HPDE6-E6E7 (cell line): Measurements from ENCODE around the gene TEX36.
A peak's percentile ranks its signal among the peaks of the same experiment; 100 is the strongest.
"Not testable (repeated sequence)": the region's sequence is repeated elsewhere in the genome, so short reads cannot be mapped to it uniquely, and the experiment has no call there.

ENCODE experiments used
- DNase-seq: peaks from one replicate; pipeline ENCODE4 v3.0.0; 2011; ENCODE audit warnings: missing footprints; ENCODE audit errors: extremely low spot score

TEX36 gene

DNA sequence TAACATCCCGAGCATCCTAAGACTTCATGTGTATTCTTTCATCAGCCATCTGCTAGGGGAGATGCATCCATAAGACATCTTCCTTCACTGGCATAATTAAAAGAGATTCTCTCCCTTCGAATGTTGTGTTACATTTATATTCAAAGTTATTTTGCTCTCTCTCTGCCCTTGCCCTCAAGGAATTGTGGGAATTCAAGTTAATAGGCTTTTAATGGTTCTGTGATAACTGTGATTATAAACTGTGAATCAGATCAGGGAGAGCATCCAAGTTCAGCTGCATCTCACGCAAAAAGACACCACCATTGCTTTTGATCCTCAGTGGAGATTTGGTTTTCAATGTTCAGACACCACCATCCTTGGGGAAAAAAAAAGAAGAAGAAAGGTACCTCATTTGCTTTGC, 9.2 kb upstream of the TEX36 start:
- no peak for DNase-seq

DNA sequence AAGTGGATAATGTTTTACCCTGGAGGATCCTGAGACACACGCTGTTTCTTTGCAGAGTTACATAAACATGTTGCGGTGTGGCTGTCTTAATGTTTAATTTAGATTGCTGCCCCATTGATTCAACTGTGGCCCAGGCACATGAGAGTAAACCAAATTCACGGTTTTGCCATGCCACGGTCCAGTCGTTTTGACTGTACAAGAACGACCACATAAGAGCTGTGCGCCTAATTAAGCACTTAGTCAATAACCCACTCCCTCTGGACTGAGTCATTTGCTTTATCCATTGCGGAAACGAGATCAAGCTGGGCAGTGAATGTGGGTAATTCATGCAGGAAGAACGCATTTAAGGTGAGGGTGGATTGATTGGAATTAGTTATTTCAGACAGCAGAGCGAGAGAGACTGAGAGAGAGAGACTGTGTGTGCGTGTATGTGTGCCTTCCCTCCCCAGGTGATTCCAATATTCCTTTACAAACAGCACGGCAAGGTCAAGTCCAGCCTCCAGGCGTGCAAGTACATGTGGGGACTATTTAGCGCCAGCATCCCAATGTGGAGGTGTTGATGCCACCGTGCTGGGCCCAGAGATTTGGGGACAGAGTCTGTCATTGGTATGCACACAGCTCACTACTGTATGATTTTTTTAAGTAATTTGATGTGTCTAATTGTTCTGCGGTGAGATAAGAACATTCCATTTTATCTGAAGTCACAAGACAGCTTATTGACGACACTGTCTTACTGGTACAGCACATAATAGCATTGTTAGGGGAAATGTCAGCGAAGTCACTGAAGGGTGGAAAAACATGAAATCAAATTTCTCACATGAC, 8.4 kb upstream of the TEX36 start:
- no peak for DNase-seq

DNA sequence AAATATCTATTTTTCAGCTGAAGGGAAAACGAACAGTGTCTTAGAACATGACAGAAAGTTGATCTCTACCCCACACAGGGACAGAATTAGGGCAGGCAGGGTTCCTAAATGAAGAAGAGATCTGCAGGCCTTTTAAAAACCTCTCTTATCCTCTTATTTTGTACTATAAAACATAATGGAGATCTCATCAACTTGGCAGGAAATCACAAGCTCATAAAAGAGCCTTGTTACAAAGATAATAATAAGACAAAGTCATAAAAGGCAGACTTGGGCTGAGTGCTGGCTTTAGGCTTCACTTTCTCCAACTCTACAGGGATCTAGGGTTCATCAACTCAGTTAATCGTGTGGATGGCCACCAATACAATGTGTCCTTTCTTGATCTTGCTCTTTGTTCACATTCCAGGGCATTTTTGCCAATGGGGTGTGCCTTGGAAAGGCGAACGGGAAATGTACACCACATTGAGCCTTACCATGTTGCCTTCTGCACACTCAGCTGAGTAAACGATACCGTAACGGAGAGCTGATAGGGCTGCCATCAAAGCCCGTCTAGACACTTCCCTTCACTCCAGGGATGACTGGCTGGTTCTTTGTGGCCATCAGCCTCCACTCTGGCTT, 7.1 kb upstream of the TEX36 start:
- no peak for DNase-seq

DNA sequence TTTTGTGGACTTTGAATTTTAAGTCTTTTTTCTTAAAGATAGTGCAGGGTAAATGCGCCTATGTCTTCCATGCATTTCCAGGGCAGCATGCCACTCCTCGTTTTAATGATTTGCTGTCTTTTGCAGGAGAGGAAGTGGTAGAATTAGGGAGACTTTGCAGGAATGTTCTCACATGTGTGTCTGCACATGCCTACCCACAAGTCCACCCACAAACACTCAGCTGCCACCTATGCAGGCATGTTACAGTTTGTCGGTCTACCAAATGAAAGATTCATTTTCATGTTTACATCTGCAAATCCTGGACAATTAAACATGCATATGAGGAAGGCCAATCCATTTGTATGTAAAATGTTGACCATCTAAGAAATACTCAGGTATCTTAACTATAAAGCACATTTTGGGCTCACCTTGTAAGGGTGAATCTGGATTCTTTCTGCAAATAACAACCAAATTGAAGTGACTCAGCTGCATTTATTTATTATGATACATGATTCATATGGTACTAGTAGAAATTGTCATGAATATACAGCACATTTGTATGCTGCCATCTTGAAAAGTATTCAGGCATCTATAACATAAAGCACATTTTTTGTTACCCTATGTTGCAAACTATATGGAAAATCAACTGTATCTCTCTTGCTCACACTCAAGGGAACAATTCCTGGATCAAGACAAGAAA, 4.7 kb upstream of the TEX36 start:
- DNase-seq, result no peak

DNA sequence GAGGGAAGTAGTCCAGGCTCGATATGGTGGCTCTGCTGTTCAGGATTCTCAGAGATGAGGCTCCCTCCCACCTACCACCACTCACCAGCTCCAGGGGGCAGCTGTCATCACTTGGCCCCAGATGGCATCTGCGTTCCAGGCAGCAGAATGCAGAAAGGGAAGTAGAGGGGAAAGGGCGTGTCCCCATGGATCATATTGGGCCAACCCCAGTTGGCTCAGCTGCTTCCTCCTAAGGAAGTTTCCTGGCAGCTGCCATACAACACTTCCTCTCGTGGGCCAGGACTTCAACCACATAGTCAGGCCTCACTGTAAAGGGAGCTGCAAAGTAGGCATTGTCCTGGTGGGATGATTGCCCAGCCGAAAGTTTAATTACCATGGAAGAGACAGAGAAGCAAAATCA, 1.6 kb upstream of the TEX36 start:
- no peak for DNase-seq

DNA sequence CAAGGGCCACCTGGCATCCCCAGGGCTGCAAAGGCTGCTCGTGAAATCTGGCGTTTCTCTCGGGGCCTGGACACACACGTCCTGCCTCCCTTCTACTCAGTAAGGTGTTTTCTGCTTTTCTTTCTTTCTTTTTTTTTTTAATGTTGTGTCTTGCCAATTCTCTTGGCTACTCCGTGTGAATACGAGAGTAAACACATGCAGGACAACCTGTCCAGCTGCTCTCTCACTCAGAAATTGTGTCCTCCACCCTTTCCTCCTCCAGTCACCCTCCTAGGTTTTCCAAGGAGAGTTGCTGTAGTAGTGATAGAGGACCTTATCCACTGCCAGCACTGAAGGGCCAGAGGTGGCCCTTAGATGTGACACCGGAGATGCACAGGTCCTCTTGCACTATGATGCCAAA, 858 bp upstream of the TEX36 start:
- DNase-seq, result no peak

DNA sequence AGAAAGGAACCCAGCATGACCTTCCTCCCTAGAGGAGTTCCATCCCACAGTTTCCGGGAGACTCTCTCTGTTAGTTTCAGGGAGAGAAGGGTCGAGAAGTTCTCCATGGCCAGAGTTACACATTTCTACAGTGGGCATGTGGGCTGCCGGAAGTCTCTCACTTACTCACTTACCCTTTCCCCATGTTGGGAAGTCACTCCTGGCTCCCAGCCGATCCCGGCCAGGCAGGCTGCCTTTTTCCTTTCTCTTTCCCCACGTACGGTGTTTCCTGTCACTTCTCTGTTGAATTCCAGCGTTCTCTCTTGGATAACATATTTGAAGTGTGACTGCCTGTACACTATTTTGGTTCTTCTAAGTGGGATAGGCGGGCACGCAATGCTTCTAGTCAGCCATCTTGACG, 3.5 kb downstream of the TEX36 start:
- DNase-seq, result no peak

DNA sequence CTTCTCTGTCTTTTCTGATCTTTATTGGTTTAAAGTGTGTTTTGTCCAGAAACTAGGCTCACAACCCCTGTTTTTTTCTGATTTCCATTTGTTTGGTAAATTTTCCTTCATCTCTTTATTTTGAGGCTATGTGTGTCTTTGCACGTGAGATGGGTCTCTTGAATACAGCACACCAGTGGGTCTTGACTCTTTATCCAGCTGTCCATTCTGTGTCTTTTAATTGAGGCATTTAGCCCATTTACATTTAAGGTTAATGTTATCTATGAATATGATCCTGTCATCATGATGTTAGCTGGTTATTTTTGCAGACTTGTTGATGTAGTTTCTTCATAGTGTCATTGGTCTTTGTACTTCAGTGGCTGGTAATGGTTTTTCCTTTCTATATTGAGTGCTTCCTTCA, 10.1 kb downstream of the TEX36 start:
- DNase-seq, result no peak

DNA sequence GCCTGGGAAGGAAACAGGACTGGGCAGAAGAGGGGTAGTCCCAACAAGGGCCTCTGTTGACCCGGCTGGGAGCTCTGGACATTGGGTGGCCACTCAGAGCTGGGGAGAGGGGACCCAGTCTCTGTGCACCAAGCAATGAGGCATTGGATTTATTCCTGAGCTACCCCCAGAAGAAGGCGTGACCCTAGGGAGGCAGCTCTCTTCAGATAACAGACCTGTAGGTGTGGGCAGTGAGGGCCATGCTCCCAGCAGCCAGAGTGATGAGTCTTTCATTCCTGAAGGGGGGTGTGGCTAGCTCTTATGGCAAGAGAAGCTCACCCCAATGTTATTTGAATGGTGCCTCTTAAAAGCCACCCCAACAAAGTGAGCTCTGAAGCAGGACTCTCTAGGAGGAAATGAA, 20.4 kb downstream of the TEX36 start:
- no peak for DNase-seq

DNA sequence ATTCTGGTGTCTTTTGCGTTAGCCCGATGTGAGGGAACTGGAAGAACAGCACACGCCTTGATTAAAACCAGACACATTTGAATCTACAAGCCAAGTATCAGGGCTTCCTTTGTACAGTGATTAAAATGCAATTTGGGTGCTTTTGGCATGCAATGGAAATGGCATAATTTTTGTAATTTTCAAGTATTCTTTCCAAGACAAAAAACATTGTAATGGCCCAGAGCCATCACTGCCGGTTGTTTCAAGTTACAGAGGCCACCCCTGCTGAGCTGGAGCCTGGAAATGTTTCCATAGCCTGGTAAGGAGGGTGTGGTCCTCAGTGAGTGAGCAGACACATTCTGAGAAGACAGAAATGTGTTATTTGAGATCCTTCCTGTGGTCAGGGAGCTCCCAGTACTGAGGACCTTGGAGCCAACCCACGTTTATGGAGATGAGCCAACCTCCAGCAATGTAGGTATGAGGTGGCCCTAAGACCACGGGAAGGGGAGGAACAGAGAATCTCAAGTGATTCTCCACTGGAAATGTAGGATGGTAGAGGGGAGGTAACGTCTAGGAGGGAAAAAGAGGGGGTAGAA, 20.9 kb downstream of the TEX36 start:
- peak; percentile 9 for DNase-seq

DNA sequence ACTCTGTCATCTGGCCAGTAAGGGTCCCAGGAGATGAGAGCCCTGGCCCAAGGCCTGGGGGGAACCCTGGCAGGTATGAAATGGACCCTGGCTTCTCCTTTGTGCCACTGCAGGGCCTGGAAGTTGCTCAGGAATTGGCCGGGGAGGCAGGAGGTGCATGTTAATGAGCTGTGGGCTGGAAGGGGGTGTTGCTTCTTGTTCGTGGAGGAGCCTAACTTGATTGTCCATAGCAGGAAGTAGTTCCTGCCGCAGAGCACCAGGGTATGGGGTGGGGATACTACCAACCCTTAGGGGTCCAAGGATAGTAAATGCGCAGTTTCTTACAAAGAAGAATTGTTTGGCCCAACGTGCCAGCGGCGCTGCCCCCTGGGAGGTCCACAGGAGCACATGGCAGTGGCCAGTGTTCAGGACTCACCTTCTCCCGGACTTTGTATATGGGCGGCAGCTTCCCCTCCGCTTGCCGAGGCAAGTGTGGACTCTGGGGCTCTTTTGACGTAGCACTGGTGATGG, 21.5 kb downstream of the TEX36 start:
- no peak for DNase-seq

DNA sequence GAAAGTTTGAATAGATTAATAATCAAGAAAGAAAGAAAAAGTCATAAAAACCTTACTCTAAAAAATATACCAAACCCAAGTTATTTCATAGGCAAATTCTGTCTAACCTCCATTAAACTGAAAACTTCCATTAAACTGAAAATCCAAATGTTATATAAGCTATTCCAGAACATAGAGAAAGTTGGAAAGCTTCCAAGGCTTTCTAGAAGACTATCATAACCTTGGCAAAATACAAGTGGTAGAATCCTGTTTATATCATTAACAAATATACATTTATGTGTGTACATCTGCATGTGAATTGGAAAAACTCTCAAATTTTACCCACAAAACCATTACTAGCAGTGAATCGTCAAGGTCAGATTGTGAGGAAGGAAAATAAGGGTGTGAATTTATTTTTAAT, 23.9 kb downstream of the TEX36 start:
- no peak for DNase-seq

DNA sequence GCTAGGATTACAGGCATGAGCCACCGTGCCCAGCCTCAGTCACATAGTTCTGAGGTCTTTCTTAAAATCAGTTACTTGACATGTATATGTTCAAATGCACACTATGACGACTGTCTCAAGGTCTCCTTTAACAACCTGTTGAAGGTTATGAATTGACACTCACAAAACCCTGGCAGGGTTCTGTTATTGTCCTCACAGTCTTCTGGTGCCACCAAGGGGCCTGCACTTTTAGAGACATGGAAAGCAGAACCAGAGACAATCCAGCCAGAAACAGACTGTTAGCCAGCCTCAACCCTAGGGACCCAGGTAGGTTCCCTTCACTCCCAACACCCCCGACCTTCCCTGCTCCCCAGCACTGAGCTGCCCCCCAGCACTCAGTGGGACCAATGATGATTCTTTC, 26.4 kb downstream of the TEX36 start:
- no peak for DNase-seq

DNA sequence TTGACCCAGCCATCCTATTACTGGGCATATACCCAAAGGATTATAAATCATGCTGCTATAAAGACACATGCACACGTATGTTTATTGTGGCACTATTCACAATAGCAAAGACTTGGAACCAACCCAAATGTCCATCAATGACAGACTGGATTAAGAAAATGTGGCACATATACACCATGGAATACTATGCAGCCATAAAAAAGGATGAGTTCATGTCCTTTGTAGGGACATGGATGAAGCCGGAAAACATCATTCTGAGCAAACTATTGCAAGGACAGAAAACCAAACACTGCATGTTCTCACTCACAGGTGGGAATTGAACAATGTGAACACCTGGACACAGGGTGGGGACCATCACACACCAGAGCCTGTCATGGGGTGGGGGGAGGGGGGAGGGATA, 29.9 kb downstream of the TEX36 start:
- DNase-seq, result not testable (repeated sequence)

DNA sequence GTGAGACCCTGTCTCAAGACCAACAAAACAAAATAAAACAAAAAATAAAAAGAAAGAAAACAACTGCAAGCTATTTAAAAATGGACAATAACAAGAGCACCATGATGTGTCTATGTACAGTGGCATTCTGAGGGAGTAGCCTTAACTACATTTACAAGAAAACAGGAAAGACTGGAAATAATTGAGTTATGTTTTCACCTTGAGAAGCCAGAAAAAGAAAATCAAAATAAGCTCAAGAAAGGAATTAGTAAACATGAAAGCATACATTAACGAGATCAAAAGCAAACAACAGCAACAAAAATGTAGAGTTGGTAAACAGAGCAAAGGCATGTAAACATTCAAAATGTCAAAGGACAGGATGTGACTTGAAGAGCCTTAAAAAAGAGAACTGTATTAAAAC, 36.7 kb downstream of the TEX36 start:
- DNase-seq, result no peak

DNA sequence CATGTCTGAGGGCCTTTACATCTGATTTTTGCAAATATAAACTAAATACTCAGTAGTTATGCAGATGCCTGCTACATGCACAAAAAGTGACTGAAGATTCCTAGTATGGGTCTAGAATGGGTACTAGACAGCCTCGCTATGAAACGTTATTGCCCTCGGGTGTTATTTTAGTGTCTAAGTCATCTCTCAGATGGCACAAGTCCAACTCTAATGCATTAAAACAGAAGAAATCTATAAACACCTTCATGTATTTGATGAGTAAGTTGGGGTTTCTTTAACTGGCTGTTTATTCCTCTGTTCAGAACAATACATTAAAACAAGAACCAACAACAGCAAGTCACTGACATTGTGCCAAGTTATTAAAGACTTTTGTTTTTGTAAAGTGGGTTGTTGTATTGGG, 41.6 kb downstream of the TEX36 start:
- DNase-seq, result no peak

DNA sequence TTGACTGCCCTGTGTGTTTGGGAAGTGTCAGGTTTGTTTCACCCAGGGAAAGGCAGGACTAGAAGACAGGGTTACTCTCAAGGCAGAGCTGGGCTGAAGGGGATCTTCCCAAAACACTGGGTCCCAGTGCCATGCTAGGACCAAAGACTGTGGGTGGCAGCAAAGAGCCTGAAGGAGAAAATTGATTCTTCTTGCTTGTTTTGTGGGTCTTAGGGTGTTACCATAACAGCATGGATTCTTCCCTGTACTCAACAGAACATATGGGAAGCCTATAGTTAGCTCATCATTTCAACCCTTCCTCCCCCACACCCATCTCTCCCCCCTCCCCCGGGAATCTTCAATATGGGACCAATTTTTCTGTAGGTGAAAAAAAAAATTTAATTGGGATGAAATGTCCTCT, 42.3 kb downstream of the TEX36 start:
- DNase-seq, result no peak

DNA sequence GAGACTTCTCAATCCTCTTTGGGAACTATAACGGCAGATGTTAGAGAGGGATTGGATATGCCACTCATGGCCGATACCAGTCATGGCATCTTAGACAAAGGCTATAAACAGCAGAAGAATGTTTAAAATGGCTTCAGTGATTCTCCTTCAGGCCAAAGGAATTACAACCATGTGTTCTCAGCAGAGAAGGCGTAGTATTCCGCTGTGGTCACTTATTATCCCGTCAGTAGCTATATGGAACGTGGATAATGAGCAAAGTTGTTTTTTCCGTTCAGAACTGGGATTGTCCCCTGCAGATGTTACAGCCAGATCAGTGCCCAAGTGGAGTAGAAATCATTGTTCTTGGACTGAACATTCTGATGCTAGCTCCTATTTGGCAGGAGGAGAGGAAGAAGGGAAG, 43.1 kb downstream of the TEX36 start:
- no peak for DNase-seq

DNA sequence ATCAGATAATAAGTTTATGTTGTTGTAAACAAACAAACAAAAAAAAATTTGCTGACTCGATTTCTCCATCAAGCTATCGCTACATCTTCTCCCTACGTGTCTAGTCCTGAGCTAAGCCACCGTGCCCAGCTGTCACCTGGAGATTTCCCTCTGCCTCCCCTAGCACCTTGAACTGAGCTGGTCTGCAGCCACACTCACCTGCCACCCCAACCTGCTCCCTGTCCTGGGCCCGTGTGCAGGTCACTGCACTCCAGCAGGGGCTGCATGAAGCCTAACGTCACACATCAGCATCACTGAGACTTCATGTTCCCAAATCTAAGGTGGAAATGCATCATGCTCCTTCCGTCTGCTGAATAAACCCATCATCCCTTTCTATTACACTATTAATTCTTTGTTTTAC, 44.4 kb downstream of the TEX36 start:
- DNase-seq, result no peak

DNA sequence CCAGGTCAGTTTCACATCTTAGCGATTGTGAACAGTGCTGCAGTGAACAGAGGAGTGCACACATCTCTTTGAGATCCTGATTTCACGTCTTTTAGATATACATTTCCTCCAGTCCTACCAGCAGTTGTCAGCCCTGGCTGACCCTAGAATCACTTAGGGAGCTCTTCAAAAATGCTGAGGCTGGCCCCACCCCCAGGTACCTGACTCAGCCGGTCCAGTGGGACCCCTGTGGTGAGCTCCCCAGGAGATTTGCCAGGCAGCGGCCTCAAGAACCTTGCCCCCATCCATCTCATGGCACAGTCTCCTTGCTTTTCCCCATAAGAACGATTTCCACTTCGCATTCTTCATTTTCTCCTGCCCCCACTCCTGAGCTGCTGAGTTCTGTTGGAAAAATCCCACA, 45.5 kb downstream of the TEX36 start:
- DNase-seq, result no peak

DNA sequence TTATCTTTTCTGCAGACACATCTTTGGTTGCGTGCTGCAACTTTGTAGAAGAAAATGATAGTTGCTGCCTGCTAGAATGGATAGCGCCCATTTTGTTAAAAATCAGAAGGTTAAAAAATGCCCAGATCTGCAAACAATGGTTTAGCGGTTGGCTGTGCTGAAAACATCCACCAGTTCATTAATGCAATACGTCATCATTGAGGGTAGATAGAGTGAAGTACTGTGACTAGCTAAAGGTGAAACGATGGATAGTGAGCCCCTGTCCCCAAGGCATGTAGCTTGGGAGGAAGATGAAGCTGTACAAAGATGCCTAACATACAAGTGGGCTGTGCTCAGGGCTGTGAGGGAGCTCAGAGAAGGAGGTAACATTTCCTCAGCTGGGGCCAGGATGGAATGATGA, 48.4 kb downstream of the TEX36 start:
- no peak for DNase-seq

DNA sequence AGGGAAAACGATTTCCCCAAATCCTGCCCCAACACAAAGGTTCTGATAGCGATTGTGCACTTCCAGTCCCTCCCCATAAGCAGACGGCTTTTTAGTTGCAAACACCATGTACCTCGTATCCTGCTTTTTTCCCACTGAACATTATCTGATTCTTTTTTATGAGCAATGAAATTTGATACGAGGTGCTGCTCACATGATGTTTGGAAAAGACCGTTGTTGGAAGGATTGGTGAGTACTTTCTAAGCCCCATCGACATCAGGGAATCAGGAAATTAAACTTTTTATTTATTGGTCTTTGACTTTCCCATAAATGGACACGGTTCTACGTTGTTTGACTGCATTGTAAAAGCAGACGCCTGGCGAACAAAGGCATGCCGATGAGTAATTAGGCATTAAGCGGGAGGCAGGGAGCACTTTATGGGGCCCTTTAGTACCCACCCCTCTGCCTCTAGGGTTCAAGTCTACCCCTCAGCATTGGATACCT, 49.4 kb downstream of the TEX36 start:
- no peak for DNase-seq
